OCI-LY1 (cell line): ENCODE results near the gene C18orf63.

Source experiments
- H2AFZ ChIP-seq: fragments of 200-600 bp; sonication (generic), shearing (Covaris generic); 2 replicates; pipeline ENCODE4 v1.6.0; 2014; ENCODE audit warnings: antibody characterized with exemption, mild to moderate bottlenecking, low read length
- H3F3A ChIP-seq: fragments of 200-600 bp; sonication (generic), shearing (Covaris generic); 2 replicates; pipeline ENCODE4 v1.6.0; 2014; ENCODE audit warnings: mild to moderate bottlenecking, antibody characterized with exemption, low read length, moderate library complexity; ENCODE audit not compliant: insufficient read depth
- H3K27ac ChIP-seq: fragments of 200-600 bp; sonication (generic); 2 replicates; pipeline ENCODE4 v1.5.1; 2014; ENCODE audit warnings: low read length, mixed run types, mild to moderate bottlenecking, low read depth; ENCODE audit not compliant: poor library complexity, severe bottlenecking
- H3K27me3 ChIP-seq: fragments of 200-600 bp; sonication (generic); 2 replicates; pipeline ENCODE4 v1.6.0; 2014; ENCODE audit warnings: antibody characterized with exemption, mild to moderate bottlenecking, low read length, moderate library complexity; ENCODE audit not compliant: insufficient read depth
- H3K36me3 ChIP-seq: fragments of 200-600 bp; sonication (generic); 2 replicates; pipeline ENCODE4 v1.6.1; 2014; ENCODE audit warnings: mild to moderate bottlenecking, antibody characterized with exemption, low read length, moderate library complexity, mixed read lengths; ENCODE audit not compliant: insufficient read depth
- H3K4me1 ChIP-seq: fragments of 200-600 bp; sonication (generic); 2 replicates; pipeline ENCODE4 v1.5.1; 2014; ENCODE audit warnings: mild to moderate bottlenecking, low read length, moderate library complexity; ENCODE audit not compliant: insufficient read depth, severe bottlenecking
- H3K4me2 ChIP-seq: fragments of 200-600 bp; sonication (generic), shearing (Covaris generic); 2 replicates; pipeline ENCODE4 v1.6.1; 2014; ENCODE audit warnings: low read length
- H3K4me3 ChIP-seq: fragments of 200-600 bp; sonication (generic); 2 replicates; pipeline ENCODE4 v1.5.1; 2014; ENCODE audit warnings: low read length, low read depth, mild to moderate bottlenecking, mixed read lengths; ENCODE audit not compliant: poor library complexity, severe bottlenecking
- H3K79me2 ChIP-seq: fragments of 200-600 bp; shearing (Covaris generic); 2 replicates; pipeline ENCODE4 v1.6.1; 2016; ENCODE audit warnings: mixed run types, low read length, mixed read lengths; ENCODE audit not compliant: insufficient read depth
- H3K9ac ChIP-seq: fragments of 200-600 bp; sonication (generic), shearing (Covaris generic); 2 replicates; pipeline ENCODE4 v1.6.1; 2014; ENCODE audit warnings: mild to moderate bottlenecking, low read length, mixed read lengths
- H3K9me2 ChIP-seq: fragments of 200-600 bp; sonication (generic), shearing (Covaris generic); 2 replicates; pipeline ENCODE4 v1.6.1; 2014; ENCODE audit warnings: low read depth, mild to moderate bottlenecking, low read length, mixed read lengths
- H3K9me3 ChIP-seq: fragments of 200-600 bp; shearing (Covaris generic); 2 replicates; pipeline ENCODE4 v1.6.1; 2014; ENCODE audit warnings: low read length, mixed read lengths
- H4K20me1 ChIP-seq: fragments of 200-600 bp; sonication (generic), shearing (Covaris generic); 2 replicates; pipeline ENCODE4 v1.6.0; 2016; ENCODE audit warnings: mild to moderate bottlenecking, low read length; ENCODE audit not compliant: insufficient read depth
- CTCF ChIP-seq: fragments of 200-600 bp; sonication (generic), shearing (Covaris generic); IDR thresholded peaks from 2 replicates; pipeline ENCODE4 v1.5.1; 2017; ENCODE audit warnings: mild to moderate bottlenecking, antibody characterized with exemption, low read length, moderate library complexity, mixed read lengths
- EZH2 ChIP-seq: fragments of 200-600 bp; sonication (generic), shearing (Covaris generic); IDR thresholded peaks from 2 replicates; pipeline ENCODE4 v1.8.0; 2017; ENCODE audit warnings: borderline replicate concordance, mixed run types, mild to moderate bottlenecking, antibody characterized with exemption, low read length, moderate library complexity, mixed read lengths

C18orf63 gene

GRCh38 chr18:74400813-74401212 is 85.2 kb downstream of the C18orf63 start:
- Histone ChIP-seq H3K9me2 (no peaks in the 10 kb centered on the region), H3K27me3 (no peaks in the 10 kb centered on the region), H3K36me3 (no peaks in the 10 kb centered on the region), H2AFZ (no peak overlapping the region), H3K4me1 (no peaks in the 10 kb centered on the region), H3K4me3 (no peak overlapping the region), H4K20me1 (no peaks in the 10 kb centered on the region), H3K79me2 (no peaks in the 10 kb centered on the region), H3K9ac (no peak overlapping the region), H3K9me3 (no peaks in the 10 kb centered on the region), H3K27ac (no peak overlapping the region), H3F3A (no peaks in the 10 kb centered on the region), H3K4me2 (no peak overlapping the region)
- TF ChIP-seq EZH2: no peak
- no peak for TF ChIP-seq CTCF

GRCh38 chr18:74402806-74403433 is 87.3 kb downstream of the C18orf63 start:
- H3K9me3 ChIP-seq: no peaks in the 10 kb centered on the region
- no peak overlapping the region for H2AFZ ChIP-seq
- no peaks in the 10 kb centered on the region for H3K27me3 ChIP-seq

GRCh38 chr18:74407888-74408287 is 92.2 kb downstream of the C18orf63 start:
- Histone ChIP-seq H2AFZ (no peak overlapping the region), H3K9me3 (no peaks in the 10 kb centered on the region), H3K4me3 (no peak overlapping the region), H3K36me3 (no peaks in the 10 kb centered on the region), H3K27ac (no peak overlapping the region), H3K27me3 (no peaks in the 10 kb centered on the region), H3K4me1 (no peaks in the 10 kb centered on the region), H3K9me2 (no peaks in the 10 kb centered on the region), H4K20me1 (no peaks in the 10 kb centered on the region), H3F3A (no peaks in the 10 kb centered on the region), H3K79me2 (no peaks in the 10 kb centered on the region), H3K9ac (no peak overlapping the region), H3K4me2 (no peak overlapping the region)
- no peak for TF ChIP-seq EZH2
- TF ChIP-seq CTCF: no peak

More at GRCh38 chr18:74402806-74403433, 87.3 kb downstream of the C18orf63 start:
- Histone ChIP-seq H3F3A (no peaks in the 10 kb centered on the region), H3K36me3 (no peaks in the 10 kb centered on the region), H3K4me3 (no peak overlapping the region), H4K20me1 (no peaks in the 10 kb centered on the region), H3K4me1 (no peaks in the 10 kb centered on the region), H3K27ac (no peak overlapping the region), H3K9ac (no peak overlapping the region), H3K9me2 (no peaks in the 10 kb centered on the region), H3K79me2 (no peaks in the 10 kb centered on the region), H3K4me2 (no peak overlapping the region)
- TF ChIP-seq CTCF (no peak), EZH2 (no peak)
